Adrenal gland (tissue), 12 donors: ENCODE data around the gene WNT7A. TPM values are rescaled to one million over a fixed set of nuclear protein-coding genes. Genes with fewer than 3 reads are reported as not detected.
"Not testable (repeated sequence)": the region's sequence is repeated elsewhere in the genome, so short reads cannot be mapped to it uniquely, and the experiment has no call there.

Source experiments
- DNase-seq, 7 donors: peaks; one replicate each; pipeline ENCODE4 v3.0.0-alpha.2; 2019 to 2020
- H3K27ac ChIP-seq, 5 donors: fragments of 200-600 bp; sonication (generic) in 4 of 5; 1 replicate in 3 of 5; 2 replicates in 2 of 5; pipeline versions ENCODE4 v1.5.1 to v1.8.0; 2016 to 2020; ENCODE audit warnings: mild to moderate bottlenecking in 1 of 5
- H3K27me3 ChIP-seq: fragments of 200-600 bp; 2 replicates; pipeline ENCODE4 v1.8.0; 2021
- H3K36me3 ChIP-seq, 2 donors: fragments of 200-600 bp; replicated peaks in 1 of 2; 1 replicate in 1 of 2; 2 replicates in 1 of 2; pipeline versions ENCODE4 v1.5.1 to v1.8.0; 2018 to 2022
- H3K4me1 ChIP-seq, 2 donors: fragments of 200-600 bp; replicated peaks in 1 of 2; 1 replicate in 1 of 2; 2 replicates in 1 of 2; pipeline versions ENCODE4 v1.5.1 to v1.8.0; 2018 to 2021
- H3K4me3 ChIP-seq, 4 donors: fragments of 200-600 bp; sonication (generic) in 3 of 4; one replicate each; pipeline ENCODE4 v1.5.1; 2016 to 2018
- H3K9me3 ChIP-seq, 3 donors: fragments of 200-600 bp; sonication (generic) in 1 of 3; replicated peaks in 1 of 3; 1 replicate in 2 of 3; 2 replicates in 1 of 3; pipeline versions ENCODE4 v1.5.1 to v1.8.0; 2016 to 2021
- POLR2A ChIP-seq, 2 donors: fragments of 450-650 bp; IDR thresholded peaks; one replicate each; pipeline ENCODE4 v1.6.1; 2017; ENCODE audit warnings: antibody characterized with exemption in 2 of 2, mild to moderate bottlenecking in 2 of 2, moderate library complexity in 1 of 2
- WGBS, 4 donors: extraction: QIAGEN DNeasy Blood & Tissue Kit in 2 of 4; methylation state at CpG; one replicate each; pipeline versions ENCODE4 v1.1.5 to v1.1.7; 2013 to 2017; 5-methylcytosine and 5-hydroxymethylcytosine counted together
- intact Hi-C, 2 donors: fragments of 100-400 bp; cut with DNase I; formaldehyde crosslinking; loops; one replicate each; pipeline versions ENCODE4 v1.14.1 to v1.15.0; 2022 to 2023
- polyA plus RNA-seq, 3 donors: library from polyadenylated mRNA; stranded (reverse); fragments of 200-250 nt in 2 of 3; fragments of 350-450 nt in 1 of 3; fragmentation: Illumina TruSeq in 1 of 3; extraction: RNeasy Lipid Tissue Mini Kit (QIAGEN cat#74804) in 1 of 3; gene quantifications; one replicate each; pipeline ENCODE4 v1.2.3, GENCODE V29; 2013 to 2014
- total RNA-seq, 9 donors: library from RNA; depleted of rRNA in 4 of 9; stranded (reverse); fragments of >200 nt in 4 of 9; fragments of 120-200 nt in 1 of 9; fragmentation: NEBNext Ultra II Directional in 1 of 9; extraction: Animal tissue kit (Norgen Biotek cat#: 25700) in 1 of 9; gene quantifications; one replicate each; pipeline versions ENCODE4 v1.1.0 to v1.2.4, GENCODE V29; 2013 to 2023
- TF ChIP-seq, protein P1 (sequence below), 6 experiments: fragments of 450-650 bp in 4 of 6; fragments of 200-600 bp in 2 of 6; sonication (generic) in 1 of 6; IDR thresholded peaks; 1 replicate in 5 of 6; 2 replicates in 1 of 6; pipeline versions ENCODE4 v1.5.1 to v1.8.0; 2016 to 2021; ENCODE audit warnings: antibody characterized with exemption in 6 of 6, mild to moderate bottlenecking in 2 of 6, moderate library complexity in 1 of 6
- donor health status: healthy with polysubstance abuse.
- donor health status: Bipolar disorder and iron deficiency.
- donor health status: DM: yes; HTN: yes; CAD: no.
- donor health status: DM: no; HTN: no; CAD: no.
- donor health status: DM: no; HTN: no; CAD: no.
- donor health status: DM: yes; HTN: yes; CAD: no.

WNT7A gene
- total and polyA plus RNA-seq, 12 donors, result under 0.01 TPM; not detected in 11

DNA sequence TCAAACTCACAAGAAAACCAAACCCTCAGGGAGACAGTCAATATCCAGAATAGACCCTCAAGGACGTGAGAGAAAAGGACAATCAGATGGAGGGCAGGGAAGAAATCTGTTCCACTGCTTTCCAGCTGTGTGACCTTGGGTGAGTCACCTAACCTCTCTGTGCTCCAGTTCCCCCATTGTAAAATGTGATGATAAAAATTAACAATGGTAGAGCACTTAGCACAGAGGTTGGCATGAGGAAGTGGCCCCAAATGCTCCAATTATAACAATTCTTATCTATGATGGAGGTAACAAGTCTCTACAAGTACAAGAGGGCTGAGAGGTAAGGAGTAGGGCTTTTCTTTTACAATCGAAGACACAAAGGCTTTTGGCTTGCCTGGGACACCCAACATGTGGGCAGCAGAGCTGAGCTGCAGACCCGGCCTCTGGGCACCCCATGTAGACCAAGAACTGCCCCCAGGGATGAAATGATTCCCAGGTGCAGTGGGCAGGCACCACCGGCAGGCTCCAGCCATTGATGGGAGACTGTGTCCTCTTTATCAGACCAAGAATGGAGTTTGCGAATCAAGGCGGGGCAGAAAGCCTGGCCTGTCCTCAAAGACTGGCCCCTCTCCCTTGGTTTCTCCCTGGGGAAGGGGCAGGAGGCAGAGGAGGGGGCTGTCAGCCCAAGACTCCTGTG, 22.0 kb downstream of the WNT7A start:
- no peak overlapping the region for H3K27ac ChIP-seq
- TF ChIP-seq POLR2A (IDR thresholded peaks at IDR 0.05), result no peak
- TF ChIP-seq, protein P1, sequence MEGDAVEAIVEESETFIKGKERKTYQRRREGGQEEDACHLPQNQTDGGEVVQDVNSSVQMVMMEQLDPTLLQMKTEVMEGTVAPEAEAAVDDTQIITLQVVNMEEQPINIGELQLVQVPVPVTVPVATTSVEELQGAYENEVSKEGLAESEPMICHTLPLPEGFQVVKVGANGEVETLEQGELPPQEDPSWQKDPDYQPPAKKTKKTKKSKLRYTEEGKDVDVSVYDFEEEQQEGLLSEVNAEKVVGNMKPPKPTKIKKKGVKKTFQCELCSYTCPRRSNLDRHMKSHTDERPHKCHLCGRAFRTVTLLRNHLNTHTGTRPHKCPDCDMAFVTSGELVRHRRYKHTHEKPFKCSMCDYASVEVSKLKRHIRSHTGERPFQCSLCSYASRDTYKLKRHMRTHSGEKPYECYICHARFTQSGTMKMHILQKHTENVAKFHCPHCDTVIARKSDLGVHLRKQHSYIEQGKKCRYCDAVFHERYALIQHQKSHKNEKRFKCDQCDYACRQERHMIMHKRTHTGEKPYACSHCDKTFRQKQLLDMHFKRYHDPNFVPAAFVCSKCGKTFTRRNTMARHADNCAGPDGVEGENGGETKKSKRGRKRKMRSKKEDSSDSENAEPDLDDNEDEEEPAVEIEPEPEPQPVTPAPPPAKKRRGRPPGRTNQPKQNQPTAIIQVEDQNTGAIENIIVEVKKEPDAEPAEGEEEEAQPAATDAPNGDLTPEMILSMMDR (IDR thresholded peaks at IDR 0.05), result no peak
- H3K9me3 ChIP-seq, result no peaks in the 10 kb centered on the region
- H3K36me3 ChIP-seq, result no peaks in the 10 kb centered on the region
- intact Hi-C loops, result no loop called here
- 48 to 68% (median 56%) methylated on average over 3 to 6 of the region's 6 CpGs for WGBS, 4 donors
- H3K27me3 ChIP-seq, result peaks cover 10% of the 10 kb centered on the region
- no peaks in the 10 kb centered on the region for H3K4me1 ChIP-seq
- no peak overlapping the region for H3K4me3 ChIP-seq
- DNase-seq, result no peak

DNA sequence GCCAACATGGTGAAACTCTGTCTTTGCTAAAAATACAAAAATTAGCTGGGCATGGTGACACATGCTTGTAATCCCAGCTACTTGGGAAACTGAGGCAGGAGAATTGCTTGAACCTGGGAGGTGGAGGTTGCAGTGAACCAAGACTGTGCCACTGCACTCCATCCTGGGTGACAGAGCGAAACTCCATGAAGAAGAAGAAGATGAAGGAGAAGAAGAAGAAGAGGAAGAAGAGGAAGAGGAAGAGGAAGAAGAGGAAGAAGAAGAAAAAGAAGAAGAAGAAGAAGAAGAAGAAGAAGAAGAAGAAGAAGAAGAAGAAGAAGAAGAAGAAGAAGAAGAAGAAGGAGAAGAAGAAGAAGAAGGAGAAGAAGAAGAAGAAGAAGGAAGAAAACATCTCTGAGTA, 23.2 kb downstream of the WNT7A start:
- H3K9me3 ChIP-seq, H3K4me1 ChIP-seq, H3K27me3 ChIP-seq, H3K27ac ChIP-seq, DNase-seq, H3K36me3 ChIP-seq, H3K4me3 ChIP-seq, intact Hi-C loops: not testable (repeated sequence)
- WGBS, 4 donors, result 82 to 93% (median 86%) methylated on average over 1 of the region's 1 CpG

DNA sequence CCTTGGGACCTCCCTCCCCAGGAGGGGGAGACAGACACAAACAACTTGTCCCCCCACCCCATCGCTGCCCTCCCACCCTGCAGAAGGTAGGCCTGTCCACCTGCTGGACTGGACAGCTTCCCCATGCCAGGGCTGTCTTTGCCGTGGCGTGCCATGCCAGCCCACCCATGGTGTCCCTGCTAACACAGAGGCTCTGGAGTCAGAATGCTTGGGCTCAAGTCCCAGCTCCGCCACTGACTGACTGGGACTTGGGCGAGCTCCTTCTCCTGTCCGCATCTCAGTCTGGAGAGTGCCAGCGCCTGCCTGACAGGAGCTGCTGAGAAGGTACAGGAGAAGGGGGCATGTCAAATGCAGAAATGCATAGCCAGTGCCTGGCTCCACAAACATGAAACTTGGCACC, 23.9 kb downstream of the WNT7A start:
- WGBS, 4 donors, result 86 to 90% (median 87%) methylated on average over 4 to 7 of the region's 7 CpGs
- Histone ChIP-seq H3K4me1 (no peaks in the 10 kb centered on the region), H3K27me3 (peaks cover 10% of the 10 kb centered on the region), H3K9me3 (no peaks in the 10 kb centered on the region), H3K36me3 (no peaks in the 10 kb centered on the region), H3K27ac (no peak overlapping the region), H3K4me3 (no peak overlapping the region)
- intact Hi-C loops, result no loop called here
- TF ChIP-seq POLR2A (IDR thresholded peaks at IDR 0.05), result no peak
- TF ChIP-seq, protein P1 (IDR thresholded peaks at IDR 0.05), result no peak
- DNase-seq, result no peak

DNA sequence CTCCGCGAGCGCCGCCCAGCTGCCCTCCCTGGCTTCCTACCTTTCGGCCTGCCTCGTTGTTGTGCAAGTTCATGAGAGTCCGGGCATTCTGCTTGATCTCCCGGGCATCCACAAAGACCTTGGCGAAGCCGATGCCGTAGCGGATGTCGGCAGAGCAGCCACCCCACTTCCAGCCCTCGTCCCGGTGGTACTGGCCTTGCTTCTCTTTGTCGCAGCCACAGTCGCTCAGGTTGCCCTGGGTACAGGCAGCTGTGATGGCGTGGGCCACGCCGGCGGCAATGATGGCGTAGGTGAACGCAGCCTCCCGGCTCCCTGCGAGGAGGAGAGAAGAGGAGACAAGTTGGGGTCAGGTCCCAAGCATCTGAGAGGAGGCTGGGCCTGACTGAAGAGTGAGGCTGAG, 25.4 kb downstream of the WNT7A start:
- Histone ChIP-seq H3K36me3 (no peaks in the 10 kb centered on the region), H3K9me3 (no peaks in the 10 kb centered on the region), H3K27ac (no peak overlapping the region), H3K27me3 (peaks cover 10% of the 10 kb centered on the region), H3K4me3 (no peak overlapping the region), H3K4me1 (no peaks in the 10 kb centered on the region)
- WGBS, 4 donors, result 91 to 94% (median 93%) methylated on average over 16 to 25 of the region's 25 CpGs
- no peak for DNase-seq
- TF ChIP-seq, protein P1 (IDR thresholded peaks at IDR 0.05), result no peak
- TF ChIP-seq POLR2A (IDR thresholded peaks at IDR 0.05), result no peak
- intact Hi-C loops, result no loop called here

DNA sequence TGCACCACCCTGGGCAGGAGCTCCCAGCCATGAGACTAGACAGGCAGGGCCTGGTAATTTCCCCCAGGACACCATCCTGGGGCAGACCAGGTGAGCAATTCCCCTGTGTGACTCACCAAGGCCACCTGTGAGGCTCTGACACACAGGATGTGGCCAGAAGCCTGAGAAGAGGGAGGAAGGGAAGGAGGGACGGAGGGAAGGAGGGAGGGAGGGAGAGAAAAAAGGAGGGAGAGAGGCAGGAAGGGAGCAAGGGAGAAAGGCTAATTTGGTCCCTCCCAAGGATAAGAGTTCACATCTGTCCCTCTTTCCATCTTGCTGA, 25.9 kb downstream of the WNT7A start:
- 38 to 72% (median 49%) methylated on average over 1 of the region's 1 CpG for WGBS, 4 donors
- Histone ChIP-seq H3K27me3 (peaks cover 10% of the 10 kb centered on the region), H3K36me3 (no peaks in the 10 kb centered on the region), H3K4me1 (no peaks in the 10 kb centered on the region), H3K4me3 (no peak overlapping the region), H3K27ac (no peak overlapping the region), H3K9me3 (no peaks in the 10 kb centered on the region)
- intact Hi-C loops, result no loop called here
- TF ChIP-seq, protein P1 (IDR thresholded peaks at IDR 0.05), result no peak
- TF ChIP-seq POLR2A (IDR thresholded peaks at IDR 0.05), result no peak
- no peak for DNase-seq
